GM23338 (cell line): Measurements from ENCODE around the gene CASR. TPM values are rescaled to one million over a fixed set of nuclear protein-coding genes. Genes with fewer than 3 reads are reported as not detected.

ENCODE experiments used
- polyA plus RNA-seq: library from polyadenylated mRNA; unstranded; fragments of >200 nt; fragmentation: Nextera tagmentation; extraction: Ambion mirVana; gene quantifications from 2 replicates; pipeline ENCODE4 v1.2.1, GENCODE V29; 2016
- total RNA-seq: library from RNA; depleted of rRNA; stranded (reverse); fragments of >200 nt; shearing (Covaris generic); gene quantifications from 2 replicates; pipeline ENCODE4 v1.2.3, GENCODE V29; 2014; rRNA removed

CASR gene
- total and polyA plus RNA-seq, 2 experiments from 2014 or later: 0.08 to 0.56 TPM

Other genes starting within 250 kb of the CASR start
- 0.97 and 1.2 TPM in 2 replicates for gene ILDR1, start 161.4 kb upstream of the CASR start, total RNA-seq
- 0.16 and 0.66 TPM in 2 replicates for gene ILDR1, start 161.4 kb upstream of the CASR start, polyA plus RNA-seq
- gene CD86, start 128.3 kb upstream of the CASR start, total RNA-seq: 0.97 TPM in 1 of 2 replicates, not detected in the other
- gene CD86, start 128.3 kb upstream of the CASR start, polyA plus RNA-seq: not detected in 2 replicates
- not detected in 2 replicates for gene CSTA, start 141.6 kb downstream of the CASR start, total RNA-seq
- 1.4 TPM in 2 replicates for gene CSTA, start 141.6 kb downstream of the CASR start, polyA plus RNA-seq
- gene MIX23, start 199.6 kb downstream of the CASR start, total RNA-seq: 57.7 and 84.9 TPM in 2 replicates
- gene MIX23, start 199.6 kb downstream of the CASR start, polyA plus RNA-seq: 146 and 162 TPM in 2 replicates
- 34.4 and 35.9 TPM in 2 replicates for gene FAM162A, start 200.5 kb downstream of the CASR start, total RNA-seq
- 227 and 234 TPM in 2 replicates for gene FAM162A, start 200.5 kb downstream of the CASR start, polyA plus RNA-seq
- gene WDR5B, start 232.4 kb downstream of the CASR start, total RNA-seq: 2.4 and 2.7 TPM in 2 replicates
- gene WDR5B, start 232.4 kb downstream of the CASR start, polyA plus RNA-seq: 0.81 and 0.87 TPM in 2 replicates